Activated gamma-delta T cell treated with Interleukin-2 at 50 U/mL for 16 hours (primary cell): ENCODE results near the gene ALCAM.

Experiments
- DNase-seq: peaks from one replicate; pipeline ENCODE4 v3.0.0-alpha.2; 2020

ALCAM gene

DNA sequence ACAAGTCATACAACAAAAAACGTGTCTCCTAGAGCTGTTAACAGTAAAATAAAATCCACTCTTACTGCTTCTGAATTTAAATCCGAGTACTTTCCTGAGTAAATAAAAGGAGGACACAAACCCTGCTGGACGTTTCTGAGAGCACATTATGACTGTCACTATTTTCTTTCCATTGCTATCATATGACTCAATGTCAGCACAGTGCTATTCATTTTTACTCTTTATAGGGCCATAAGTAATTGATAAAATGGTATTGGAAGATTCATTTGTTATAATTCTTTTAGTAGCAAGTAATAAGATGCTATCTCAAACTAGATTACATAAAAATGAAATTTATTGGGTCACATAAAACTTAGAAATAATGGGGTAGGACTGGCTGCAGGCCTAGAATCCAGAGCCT, 68.6 kb downstream of the ALCAM start:
- DNase-seq = no peak

- DNase-seq = no peak
Measured at GRCh38 chr3:105436687-105437086, 70.0 kb downstream of the ALCAM start.

DNA sequence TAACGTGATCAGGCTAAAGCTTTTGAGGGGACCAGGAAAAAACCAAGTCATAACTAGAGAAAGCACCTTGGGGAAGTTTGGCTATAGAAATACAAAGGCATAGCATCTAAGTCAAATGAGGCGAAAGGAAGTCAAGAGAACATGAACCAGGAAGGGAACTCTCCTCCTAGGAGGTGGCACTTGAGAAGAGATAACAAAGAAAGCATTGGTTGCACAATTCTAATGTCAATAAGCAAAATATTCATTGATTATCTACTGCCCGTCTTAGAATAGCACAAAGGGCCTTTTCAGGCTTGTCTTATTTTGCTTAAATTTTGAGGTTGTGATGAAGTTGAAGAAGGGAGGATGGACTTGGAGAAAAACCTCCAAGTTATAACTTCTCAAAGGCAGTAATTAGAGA, 73.4 kb downstream of the ALCAM start:
- DNase-seq = no peak

- no peak for DNase-seq
Measured at GRCh38 chr3:105444725-105445124, 78.0 kb downstream of the ALCAM start.

DNA sequence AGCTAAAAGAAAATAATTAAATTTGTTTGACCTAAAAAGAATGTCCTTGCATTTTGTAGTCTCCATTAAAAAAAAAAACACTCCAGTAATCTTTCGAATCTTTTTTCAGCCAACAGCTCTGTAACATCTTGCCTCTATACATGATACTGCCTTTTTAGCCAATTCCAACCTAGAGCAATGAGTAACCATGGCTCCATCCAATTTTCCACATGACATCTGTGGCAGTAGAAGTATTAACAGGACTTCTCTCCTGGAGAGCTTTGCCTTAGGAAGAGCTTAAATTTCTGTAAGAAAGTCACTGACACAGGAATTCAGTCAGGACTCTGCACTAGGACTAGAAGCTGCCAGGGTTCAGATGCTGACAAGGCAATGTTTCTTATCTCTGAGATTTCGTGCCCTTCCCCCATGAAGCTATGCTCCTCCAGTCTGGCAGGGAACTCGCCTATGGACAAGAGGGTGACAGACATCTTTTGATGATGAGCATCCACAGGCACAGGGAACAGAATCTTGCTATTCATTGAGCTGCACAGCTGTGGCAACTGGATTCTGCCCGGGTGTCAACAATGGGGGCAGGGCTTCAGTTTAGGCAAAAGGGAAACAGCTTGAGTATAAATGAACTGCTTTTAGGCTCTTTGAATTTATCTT, 81.8 kb downstream of the ALCAM start:
- no peak for DNase-seq

DNA sequence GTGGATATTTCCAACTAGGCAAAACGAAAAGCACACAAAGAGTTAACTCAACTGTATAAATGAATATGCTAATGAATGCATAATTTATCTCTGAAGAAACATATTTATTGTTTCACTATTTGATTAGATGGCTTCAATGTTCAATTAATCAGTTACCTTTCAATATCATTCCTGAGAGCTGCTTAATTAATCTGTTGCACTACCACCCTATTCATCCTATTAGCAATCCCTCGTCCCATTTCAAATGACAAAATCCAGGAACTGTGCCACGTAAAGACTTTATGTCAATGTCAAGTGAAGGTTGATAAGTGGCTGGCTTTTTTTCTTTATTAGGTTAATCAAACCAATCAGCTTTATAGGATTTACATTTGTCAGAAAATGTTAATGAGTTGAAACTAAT, 82.7 kb downstream of the ALCAM start:
- DNase-seq = no peak

- DNase-seq = no peak
Measured at GRCh38 chr3:105456017-105456416, 89.3 kb downstream of the ALCAM start.

- DNase-seq = no peak
Measured at GRCh38 chr3:105458518-105459215, 92.0 kb downstream of the ALCAM start.

DNA sequence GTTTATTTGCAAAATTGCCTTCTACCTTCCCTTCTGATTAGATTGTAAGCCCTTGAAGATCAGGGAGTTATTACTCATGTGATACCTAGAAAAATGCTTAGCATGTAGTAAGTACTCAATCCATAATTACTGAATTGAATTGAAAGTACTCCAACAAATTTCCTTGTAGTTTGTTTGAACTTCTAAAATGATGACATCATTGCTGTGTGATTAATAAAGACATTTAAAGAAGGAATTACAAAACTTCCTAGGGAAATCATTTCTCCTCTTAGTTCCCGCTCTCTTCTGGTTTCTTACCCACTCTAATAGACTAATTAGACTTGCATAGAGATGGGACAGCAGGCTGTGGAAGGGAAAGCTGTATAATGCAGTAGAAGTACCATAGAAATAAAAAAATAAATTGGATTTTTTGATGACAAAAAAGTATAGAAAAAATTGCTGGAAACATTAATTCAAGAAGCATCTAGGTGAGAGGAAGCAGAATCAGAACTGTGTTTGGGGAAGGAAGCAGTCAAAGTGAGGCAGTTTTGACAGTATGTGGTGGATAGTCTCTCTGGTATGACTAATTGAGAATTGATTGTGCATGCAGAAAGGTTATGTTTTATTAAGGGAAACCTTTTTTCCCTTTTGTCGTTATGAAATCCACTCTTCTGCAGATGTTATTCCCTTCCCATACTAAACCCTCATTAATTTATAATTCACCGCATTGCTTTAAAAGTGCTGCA, 93.0 kb downstream of the ALCAM start:
- no peak for DNase-seq

- DNase-seq = no peak
Measured at GRCh38 chr3:105463620-105464019, 96.9 kb downstream of the ALCAM start.

DNA sequence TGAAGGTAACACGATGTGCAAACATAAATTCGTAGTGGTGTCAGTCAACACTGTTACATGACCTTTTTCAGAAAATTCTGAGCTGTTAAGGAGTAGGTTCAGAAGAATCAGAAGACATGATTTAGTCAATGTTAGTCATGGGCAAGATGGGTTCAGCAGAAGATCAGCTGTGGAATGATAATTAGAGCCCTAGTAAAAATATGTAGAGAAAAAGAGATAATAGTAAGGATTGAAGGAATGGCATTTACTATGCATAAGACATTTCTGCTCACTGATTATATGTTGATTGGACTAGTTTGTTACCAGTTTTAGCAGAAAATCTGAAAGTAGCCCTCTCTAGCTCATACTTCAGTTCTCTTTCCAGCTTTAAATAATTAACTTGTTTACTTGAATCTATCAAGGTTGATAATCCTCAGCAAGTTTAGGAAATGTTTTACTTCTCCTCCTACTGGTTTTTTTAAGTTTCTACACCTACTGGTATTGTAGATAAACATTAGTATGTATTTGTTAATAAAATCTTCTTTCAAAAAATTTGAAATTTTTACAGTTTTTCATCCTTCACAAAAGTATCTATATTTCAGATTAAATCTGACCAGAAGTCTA, 98.6 kb downstream of the ALCAM start:
- DNase-seq = no peak

- DNase-seq = no peak
Measured at GRCh38 chr3:105466072-105466471, 99.4 kb downstream of the ALCAM start.

DNA sequence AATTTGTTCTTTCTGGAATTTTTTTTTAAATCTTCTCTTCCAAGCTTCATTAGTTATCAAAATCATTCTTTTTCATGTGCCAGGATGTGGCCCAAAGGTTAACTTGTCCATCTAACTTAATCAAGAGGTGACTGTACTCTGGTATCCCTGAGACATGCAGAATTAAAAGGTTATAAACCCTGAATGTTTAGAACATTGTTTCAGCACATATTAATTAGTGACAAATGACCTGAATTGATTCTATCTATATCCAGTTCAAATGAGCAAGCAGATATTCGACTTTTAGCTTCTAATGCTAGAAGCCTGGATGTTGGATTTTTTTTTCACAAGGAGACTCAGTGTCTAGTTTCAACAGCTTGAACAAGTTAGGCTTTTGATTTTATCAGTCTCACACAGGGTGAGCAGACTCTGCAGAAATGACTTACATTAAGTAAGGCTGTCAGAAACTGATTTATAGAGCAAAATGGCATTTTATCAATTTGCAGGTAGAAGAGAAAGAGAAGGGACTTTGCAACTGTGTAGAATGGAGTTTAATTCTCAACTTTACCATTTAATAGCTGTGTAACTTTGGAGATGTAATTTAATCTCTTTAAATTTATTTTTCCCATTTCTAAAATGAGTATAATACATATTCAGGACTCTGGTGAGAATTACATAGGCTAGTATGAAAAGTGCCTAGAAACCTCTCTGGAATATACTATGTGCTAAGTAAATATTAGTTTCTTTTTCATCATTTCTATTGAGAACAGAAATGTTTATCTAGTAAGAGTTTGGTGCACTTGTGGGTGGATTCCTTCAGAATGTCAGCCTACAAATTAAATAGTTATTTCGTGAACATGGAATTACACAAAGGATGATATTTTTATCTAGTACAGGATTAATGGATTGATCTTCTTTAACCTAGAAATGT, 100.0 kb downstream of the ALCAM start:
- no peak for DNase-seq

DNA sequence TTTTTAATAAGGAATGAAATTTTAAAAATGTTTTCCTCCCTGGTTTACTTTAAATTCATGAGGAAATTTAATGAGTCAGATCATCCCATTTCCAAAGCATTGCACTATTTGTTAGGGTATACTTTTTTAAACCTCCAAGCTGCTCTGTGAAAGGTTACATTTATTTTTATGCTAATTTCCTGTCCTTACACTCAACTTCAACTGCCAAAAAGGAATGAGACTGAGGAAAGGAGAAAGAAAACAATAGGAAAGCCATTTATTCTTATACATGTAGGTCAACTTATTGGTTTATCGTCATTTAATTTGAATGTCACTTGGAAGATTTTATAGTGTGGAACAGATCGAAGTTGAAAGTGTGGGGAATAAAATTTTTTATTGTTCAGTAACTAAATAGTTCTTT, 104.1 kb downstream of the ALCAM start:
- no peak for DNase-seq

GRCh38 chr3:105473521-105474223, 107.0 kb downstream of the ALCAM start:
- DNase-seq = no peak

- no peak for DNase-seq
Measured at GRCh38 chr3:105480768-105481167, 114.1 kb downstream of the ALCAM start.

GRCh38 chr3:105483476-105483875, 116.8 kb downstream of the ALCAM start:
- DNase-seq = no peak

GRCh38 chr3:105490045-105490444, 123.3 kb downstream of the ALCAM start:
- no peak for DNase-seq

GRCh38 chr3:105493305-105493892, 126.7 kb downstream of the ALCAM start:
- DNase-seq = no peak

DNA sequence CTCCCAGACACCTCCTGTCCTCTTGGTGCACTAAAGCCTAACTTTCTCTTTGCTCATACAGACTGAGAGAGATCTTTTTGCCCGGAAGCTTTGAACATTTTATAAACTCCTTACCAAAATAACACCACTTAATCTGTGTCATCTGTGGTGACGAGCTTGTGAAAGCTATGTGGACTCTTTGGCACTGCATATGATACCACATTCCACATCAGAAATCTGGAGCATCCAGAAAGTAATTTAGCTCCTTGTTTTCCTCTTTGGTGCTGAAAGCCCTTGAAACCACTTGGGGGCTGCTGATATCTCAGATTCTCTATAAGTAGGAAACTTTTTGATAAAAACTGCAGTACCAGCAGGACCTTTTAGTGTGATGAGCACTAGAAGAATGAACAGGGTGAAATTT, 128.3 kb downstream of the ALCAM start:
- DNase-seq = no peak

DNA sequence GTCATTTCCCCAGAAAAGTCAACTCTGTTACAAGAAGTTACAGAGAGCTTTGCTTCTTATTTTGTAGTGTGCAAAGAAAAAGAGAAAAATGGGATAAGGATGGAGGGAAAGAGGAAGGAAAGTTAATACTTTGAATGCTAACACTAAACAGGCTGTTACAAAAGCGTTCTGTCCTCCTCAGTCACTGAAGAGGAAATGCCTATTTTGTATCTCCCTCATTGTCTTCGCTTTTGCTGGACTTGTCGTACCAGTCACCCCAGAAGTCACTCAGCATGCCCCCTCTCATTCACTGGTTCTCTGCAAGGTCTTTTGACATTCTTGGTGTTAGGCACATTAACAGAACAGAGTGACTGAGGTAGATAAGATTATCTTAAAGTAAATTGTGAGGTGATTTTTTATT, 129.6 kb downstream of the ALCAM start:
- no peak for DNase-seq

- no peak for DNase-seq
Measured at GRCh38 chr3:105497386-105497785, 130.7 kb downstream of the ALCAM start.
